Suppressor macrophage treated with lipopolysaccharide for 4 hours (primary cell): ENCODE data around the gene CLTRN.

Experiments used
- DNase-seq: peaks from one replicate; pipeline ENCODE4 v3.0.0-alpha.2; 2020

Gene CLTRN

GRCh38 chrX:15646543-15646942, 18.1 kb downstream of the CLTRN start:
- no peak for DNase-seq

GRCh38 chrX:15646031-15646430, 18.6 kb downstream of the CLTRN start:
- no peak for DNase-seq

GRCh38 chrX:15645266-15645665, 19.3 kb downstream of the CLTRN start:
- no peak for DNase-seq

GRCh38 chrX:15644560-15644872, 20.1 kb downstream of the CLTRN start:
- DNase-seq = no peak

GRCh38 chrX:15643786-15644559, 20.6 kb downstream of the CLTRN start:
- DNase-seq = no peak

- DNase-seq = no peak
Measured at GRCh38 chrX:15631637-15632036, 33.0 kb downstream of the CLTRN start.

GRCh38 chrX:15623054-15623453, 41.6 kb downstream of the CLTRN start:
- no peak for DNase-seq

GRCh38 chrX:15619053-15619755, 45.4 kb downstream of the CLTRN start:
- no peak for DNase-seq

- no peak for DNase-seq
Measured at GRCh38 chrX:15617111-15617510, 47.5 kb downstream of the CLTRN start.

- DNase-seq = no peak
Measured at GRCh38 chrX:15616531-15616930, 48.1 kb downstream of the CLTRN start.

GRCh38 chrX:15607067-15607466, 57.5 kb downstream of the CLTRN start:
- no peak for DNase-seq

GRCh38 chrX:15606136-15606535, 58.5 kb downstream of the CLTRN start:
- no peak for DNase-seq

GRCh38 chrX:15605226-15605625, 59.4 kb downstream of the CLTRN start:
- no peak for DNase-seq

- no peak for DNase-seq
Measured at GRCh38 chrX:15602761-15603160, 61.8 kb downstream of the CLTRN start.

- DNase-seq = no peak
Measured at GRCh38 chrX:15601932-15602331, 62.7 kb downstream of the CLTRN start.

- no peak for DNase-seq
Measured at GRCh38 chrX:15600745-15601144, 63.9 kb downstream of the CLTRN start, which contains the start of gene ACE2. TSS of gene ACE2 (minus strand) at chrX:15600960. CDS start at chrX:15600911, 49 bp downstream.

- no peak for DNase-seq
Measured at GRCh38 chrX:15600049-15600448, 64.6 kb downstream of the CLTRN start.

GRCh38 chrX:15599461-15599860, 65.1 kb downstream of the CLTRN start:
- DNase-seq = no peak

GRCh38 chrX:15598026-15598425, 66.6 kb downstream of the CLTRN start:
- no peak for DNase-seq

GRCh38 chrX:15594371-15594770, 70.2 kb downstream of the CLTRN start:
- no peak for DNase-seq

GRCh38 chrX:15579778-15580747, 84.5 kb downstream of the CLTRN start:
- DNase-seq = no peak
